Neural cell (in vitro differentiated cells): ENCODE data around the gene OR4F15.

Experiments
- CTCF ChIP-seq: fragments of 450-650 bp; IDR thresholded peaks from 2 replicates; pipeline ENCODE4 v1.5.1; 2014; ENCODE audit warnings: antibody characterized with exemption, mild to moderate bottlenecking, moderate library complexity; ENCODE audit not compliant: poor library complexity, severe bottlenecking
- EZH2 ChIP-seq: fragments of 200-600, 300-800 bp; shearing (Covaris generic), sonication (generic); IDR thresholded peaks from 2 replicates; pipeline ENCODE4 v1.6.1; 2014; ENCODE audit warnings: antibody characterized with exemption, low read length, borderline replicate concordance, mild to moderate bottlenecking; ENCODE audit not compliant: insufficient read depth, poor library complexity, severe bottlenecking
- RAD21 ChIP-seq: fragments of 450-650 bp; conservative IDR thresholded peaks from 2 replicates; pipeline ENCODE4 v1.6.1; 2014; ENCODE audit warnings: antibody characterized with exemption, mild to moderate bottlenecking, moderate library complexity
- SMC3 ChIP-seq: fragments of 450-650 bp; conservative IDR thresholded peaks from 2 replicates; pipeline ENCODE4 v1.6.1; 2014; ENCODE audit warnings: antibody characterized with exemption, mild to moderate bottlenecking, moderate library complexity; ENCODE audit not compliant: poor library complexity
- TAF1 ChIP-seq: IDR thresholded peaks from 2 replicates; pipeline ENCODE4 v1.6.1; 2012; ENCODE audit warnings: low read depth

DNA sequence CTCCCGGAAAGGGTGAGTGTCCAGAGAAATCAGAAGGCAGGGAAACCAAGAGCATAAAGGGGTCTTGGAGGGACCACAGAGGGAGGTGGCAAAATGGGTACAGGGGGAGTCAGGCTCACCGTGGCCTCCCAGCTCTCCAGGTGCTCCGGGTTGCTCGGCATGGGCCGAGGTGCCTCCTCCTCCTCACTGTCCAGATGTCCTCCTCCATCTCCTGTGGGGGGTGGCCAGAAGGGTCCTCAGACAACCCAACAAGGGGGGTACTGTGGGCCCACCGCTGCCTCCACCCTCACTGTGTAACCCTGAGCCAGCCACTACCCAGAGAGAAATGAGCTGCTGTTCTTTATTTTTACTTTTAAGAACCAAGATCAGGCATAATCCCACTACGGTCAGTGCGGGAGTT lies 39.1 kb upstream of the OR4F15 start:
- TF ChIP-seq TAF1: no peak
- TF ChIP-seq EZH2: no peak
- no peak for TF ChIP-seq CTCF
- no peak for TF ChIP-seq RAD21
- TF ChIP-seq SMC3: no peak
